Immature natural killer cell (primary cell): Measurements from ENCODE around the gene FXYD7. TPM values are rescaled to one million over a fixed set of nuclear protein-coding genes. Genes with fewer than 3 reads are reported as not detected.
"Not testable (repeated sequence)": the region's sequence is repeated elsewhere in the genome, so short reads cannot be mapped to it uniquely, and the experiment has no call there.

Experiments used
- DNase-seq, 3 donors: peaks; one replicate each; pipeline ENCODE4 v3.0.0; 2022; ENCODE audit warnings: mixed read lengths in 1 of 3
- H3K27ac Mint-ChIP-seq, 6 donors: one replicate each; pipeline ENCODE4 v1.8.0; 2020; ENCODE audit warnings: mixed read lengths in 6 of 6, mild to moderate bottlenecking in 5 of 6, inconsistent platforms in 4 of 6, moderate library complexity in 3 of 6
- H3K27me3 Mint-ChIP-seq, 3 donors: one replicate each; pipeline ENCODE4 v1.8.0; 2020 to 2021; ENCODE audit warnings: low read depth in 3 of 3, mild to moderate bottlenecking in 3 of 3, mixed read lengths in 3 of 3, moderate library complexity in 3 of 3, inconsistent platforms in 1 of 3
- H3K36me3 Mint-ChIP-seq, 3 donors: one replicate each; pipeline ENCODE4 v1.8.0; 2020; ENCODE audit warnings: mixed read lengths in 3 of 3, inconsistent platforms in 2 of 3, mild to moderate bottlenecking in 2 of 3
- H3K4me1 Mint-ChIP-seq, 2 donors: one replicate each; pipeline ENCODE4 v1.8.0; 2020; ENCODE audit warnings: inconsistent platforms in 2 of 2, mild to moderate bottlenecking in 2 of 2, mixed read lengths in 2 of 2, moderate library complexity in 1 of 2
- H3K4me3 Mint-ChIP-seq, 5 donors: one replicate each; pipeline ENCODE4 v1.8.0; 2020; ENCODE audit warnings: mild to moderate bottlenecking in 5 of 5, mixed read lengths in 5 of 5, inconsistent platforms in 3 of 5, moderate library complexity in 3 of 5
- H3K9me3 Mint-ChIP-seq, 6 donors: one replicate each; pipeline ENCODE4 v1.8.0; 2020; ENCODE audit warnings: mild to moderate bottlenecking in 6 of 6, mixed read lengths in 6 of 6, inconsistent platforms in 4 of 6, moderate library complexity in 3 of 6
- polyA plus RNA-seq, 3 donors: library from polyadenylated mRNA; unstranded; fragments of 300-500 nt; fragmentation: Illumina TruSeq; gene quantifications; one replicate each; pipeline ENCODE4 v1.2.3, GENCODE V29; 2021

The FXYD7 gene
- polyA plus RNA-seq, 3 donors from 2014 or later: 2.1 to 4.1 (median 2.5) TPM

DNA sequence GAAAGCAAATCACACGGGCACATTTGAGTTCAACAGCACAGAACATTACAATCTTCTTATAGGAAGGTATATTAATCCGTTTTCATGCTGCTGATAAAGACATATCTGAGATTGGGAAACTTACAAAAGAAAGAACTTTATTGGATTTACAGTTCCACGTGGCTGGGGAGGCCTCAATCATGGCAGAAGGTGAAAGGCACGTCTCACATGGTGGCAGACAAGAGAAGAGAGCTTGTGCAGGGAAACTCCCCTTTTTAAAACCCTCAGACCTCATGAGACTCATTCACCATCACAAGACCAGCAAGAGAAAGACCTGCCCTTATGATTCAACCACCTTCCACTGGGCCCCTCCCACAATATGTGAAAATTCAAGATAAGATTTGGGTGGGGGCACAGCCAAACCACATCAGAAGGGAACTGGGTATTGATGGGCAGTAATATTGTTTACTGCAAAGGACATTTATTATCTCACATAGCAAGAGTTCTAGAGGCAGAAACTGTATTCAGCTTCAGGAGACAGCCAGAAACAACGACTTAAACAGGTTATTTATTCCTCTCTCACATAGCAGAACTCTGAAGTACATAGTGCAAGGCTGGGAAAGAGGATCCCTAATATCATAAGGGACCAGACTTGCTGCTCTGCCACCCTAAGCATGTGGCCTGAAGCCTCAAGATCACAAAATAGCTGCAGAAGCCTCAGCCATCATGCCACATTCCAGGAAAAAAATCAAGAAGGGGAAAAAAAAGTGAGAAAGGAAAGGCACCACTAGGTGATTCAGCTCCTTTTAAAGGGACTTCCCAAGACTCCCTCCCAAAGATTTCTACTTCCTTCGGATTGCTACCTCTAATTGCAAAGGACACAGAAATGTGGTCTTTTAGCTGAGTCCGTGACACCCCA is 34.6 kb downstream of the FXYD7 start:
- H3K4me1 Mint-ChIP-seq: peaks cover under 1 to 11% of the 10 kb centered on the region in 2 donors
- H3K4me3 Mint-ChIP-seq: no peak overlapping the region
- peak overlapping the region in 1 of 6 donors; percentile 20 for H3K27ac Mint-ChIP-seq
- no peaks in the 10 kb centered on the region for H3K9me3 Mint-ChIP-seq
- no peak for DNase-seq
- H3K36me3 Mint-ChIP-seq: peaks cover 0 to 4% (median 0%) of the 10 kb centered on the region in 3 donors
- peaks cover 2 to 4% (median 3%) of the 10 kb centered on the region in 3 donors for H3K27me3 Mint-ChIP-seq

- peaks cover 0 to 4% (median 0%) of the 10 kb centered on the region in 3 donors for H3K36me3 Mint-ChIP-seq
- no peak overlapping the region for H3K4me3 Mint-ChIP-seq
- H3K27me3 Mint-ChIP-seq: peaks cover 2 to 4% (median 3%) of the 10 kb centered on the region in 3 donors
- peak overlapping the region in 2 of 6 donors; percentile 35 to 77 for H3K27ac Mint-ChIP-seq
- peaks cover 0 to 4% of the 10 kb centered on the region in 2 donors for H3K4me1 Mint-ChIP-seq
- no peak for DNase-seq
- no peaks in the 10 kb centered on the region for H3K9me3 Mint-ChIP-seq
Measured at GRCh38 chr19:35178701-35179100, 35.6 kb downstream of the FXYD7 start.

DNA sequence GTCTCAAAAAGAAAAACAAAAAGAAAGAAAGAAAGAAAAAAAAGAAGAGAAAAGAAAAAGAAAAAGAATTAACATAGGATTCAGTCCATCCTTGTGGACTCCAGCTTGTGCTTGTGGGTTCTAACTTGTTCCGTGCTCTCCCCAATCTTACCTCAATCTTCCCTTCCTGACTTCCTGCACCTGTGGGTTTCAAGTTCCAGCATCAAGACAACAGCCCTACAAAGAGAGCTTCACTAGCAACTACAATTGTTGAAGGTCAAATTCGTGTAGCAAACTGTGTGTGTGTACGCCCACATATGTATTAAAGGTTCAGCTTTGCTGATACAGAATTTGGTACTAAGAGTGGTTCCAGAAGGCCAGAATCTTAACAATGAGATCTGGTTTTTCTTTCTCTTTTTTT is 36.8 kb downstream of the FXYD7 start:
- Mint-ChIP-seq H3K9me3 (no peaks in the 10 kb centered on the region), H3K36me3 (peaks cover 0 to 7% (median 0%) of the 10 kb centered on the region in 3 donors), H3K27ac (no peak overlapping the region), H3K4me3 (peak overlapping the region in 1 of 5 donors; percentile 1), H3K27me3 (peaks cover 2 to 4% (median 3%) of the 10 kb centered on the region in 3 donors), H3K4me1 (peaks cover 0 to 2% of the 10 kb centered on the region in 2 donors)
- DNase-seq: no peak

DNA sequence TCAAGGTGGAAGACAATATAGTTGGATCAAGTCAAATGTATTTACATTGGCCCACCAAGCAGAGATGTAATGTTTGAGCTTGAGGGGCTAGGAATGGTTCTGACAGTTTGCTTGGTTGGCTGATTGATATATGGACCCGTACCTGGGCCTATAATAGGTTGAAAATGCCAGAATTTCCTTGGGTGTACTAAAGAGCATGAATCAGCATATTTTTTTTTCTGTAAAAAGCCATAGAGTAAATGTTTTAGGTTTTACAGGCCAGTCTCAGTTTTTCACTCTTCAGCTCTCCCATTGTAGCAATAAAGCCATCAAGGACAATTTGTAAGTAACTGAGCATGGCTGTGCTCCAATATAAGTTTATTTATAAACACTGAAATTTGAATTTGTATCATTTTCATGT is 38.3 kb downstream of the FXYD7 start:
- Mint-ChIP-seq H3K27ac (no peak overlapping the region), H3K4me1 (no peaks in the 10 kb centered on the region), H3K36me3 (peaks cover 0 to 4% (median 0%) of the 10 kb centered on the region in 3 donors)

DNA sequence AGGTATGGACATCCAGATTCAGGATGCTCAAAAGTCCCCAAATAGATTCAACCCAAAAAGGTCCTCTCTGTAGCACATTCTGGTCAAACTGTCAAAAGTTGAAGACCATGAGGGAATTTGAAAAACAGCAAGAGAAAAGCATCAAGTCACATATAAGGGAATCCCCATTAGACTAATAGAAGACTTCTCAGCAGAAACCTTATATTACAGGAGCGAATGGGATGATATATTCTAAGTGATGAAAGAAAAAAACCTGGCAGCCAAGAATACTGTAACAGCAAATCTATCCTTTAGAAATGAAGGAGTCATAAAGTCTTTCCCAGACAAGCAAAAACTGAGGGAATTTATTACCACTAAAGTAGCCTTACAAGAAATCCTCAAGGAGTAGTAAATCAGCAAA is 41.2 kb downstream of the FXYD7 start:
- no peak overlapping the region for H3K4me3 Mint-ChIP-seq
- peaks cover 0 to 4% (median 0%) of the 10 kb centered on the region in 3 donors for H3K36me3 Mint-ChIP-seq
- H3K4me1 Mint-ChIP-seq: no peaks in the 10 kb centered on the region
- no peak for DNase-seq
- peaks cover 0 to 2% (median 1%) of the 10 kb centered on the region in 3 donors for H3K27me3 Mint-ChIP-seq
- H3K9me3 Mint-ChIP-seq: no peaks in the 10 kb centered on the region
- H3K27ac Mint-ChIP-seq: no peak overlapping the region

More for the DNA sequence above, 38.3 kb downstream of the FXYD7 start:
- no peak for DNase-seq
- no peak overlapping the region for H3K4me3 Mint-ChIP-seq
- H3K27me3 Mint-ChIP-seq: peaks cover 2 to 4% (median 2%) of the 10 kb centered on the region in 3 donors
- H3K9me3 Mint-ChIP-seq: no peaks in the 10 kb centered on the region

- Mint-ChIP-seq H3K4me3 (no peak overlapping the region), H3K4me1 (no peaks in the 10 kb centered on the region), H3K27ac (no peak overlapping the region), H3K9me3 (no peaks in the 10 kb centered on the region), H3K36me3 (peaks cover 0 to 4% (median 0%) of the 10 kb centered on the region in 3 donors), H3K27me3 (peaks cover 0 to 1% (median under 1%) of the 10 kb centered on the region in 3 donors)
- DNase-seq: no peak
Measured at GRCh38 chr19:35184884-35185283, 41.8 kb downstream of the FXYD7 start.

DNA sequence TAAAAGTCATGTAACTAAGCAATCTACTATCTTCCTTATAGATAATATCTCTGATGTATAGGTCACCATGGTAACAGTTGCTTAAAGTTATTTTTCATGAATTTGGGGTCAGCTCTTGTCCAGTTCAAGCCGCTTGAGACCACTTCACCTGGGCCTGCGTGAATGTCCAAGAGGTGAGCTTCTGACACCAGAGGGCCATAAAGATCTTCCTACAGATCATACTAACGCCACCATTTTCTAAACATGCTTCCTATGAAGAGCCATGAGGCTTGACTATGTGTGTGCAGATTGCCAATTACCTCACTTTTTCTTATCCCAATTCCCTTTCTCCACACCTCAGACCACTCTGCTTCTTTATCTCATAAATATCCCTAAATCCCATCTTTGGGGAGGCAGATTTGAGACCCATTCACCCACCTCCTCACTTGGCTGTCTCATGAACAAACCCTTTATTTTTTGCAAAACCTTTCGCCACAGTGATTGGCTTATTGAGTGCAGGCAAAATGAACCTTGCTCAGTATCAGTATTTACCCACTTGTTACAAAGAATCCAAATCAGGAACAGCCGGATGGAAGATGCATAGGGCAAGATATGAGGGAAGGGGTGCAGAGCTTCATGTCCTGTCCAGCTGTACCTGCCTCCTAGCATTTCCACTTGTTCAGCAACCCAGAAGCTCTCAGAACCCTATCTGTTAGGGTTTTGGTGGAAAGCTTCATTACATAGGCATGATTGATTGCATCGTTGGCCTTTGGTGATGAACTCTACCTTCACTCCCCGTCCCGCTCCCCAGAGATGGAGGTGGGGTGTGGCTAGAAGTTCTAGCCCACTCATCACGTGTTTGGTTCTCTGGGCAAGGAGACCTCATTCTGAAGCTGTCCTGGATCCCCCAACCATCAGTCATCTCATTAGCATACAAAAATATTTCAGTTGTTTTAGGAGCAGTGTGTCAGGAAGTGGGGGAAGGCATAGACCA is 51.2 kb downstream of the FXYD7 start:
- Mint-ChIP-seq H3K4me1 (no peaks in the 10 kb centered on the region), H3K9me3 (peaks cover 0 to 4% (median 1%) of the 10 kb centered on the region in 6 donors), H3K27ac (peak overlapping the region in 2 of 6 donors; percentile 2 to 47), H3K36me3 (peaks cover 0 to 6% (median 0%) of the 10 kb centered on the region in 3 donors), H3K27me3 (peaks cover 0 to 5% (median 2%) of the 10 kb centered on the region in 3 donors), H3K4me3 (no peak overlapping the region)
- no peak for DNase-seq

- peaks cover 0 to 4% (median 1%) of the 10 kb centered on the region in 6 donors for H3K9me3 Mint-ChIP-seq
- peaks cover 0 to 6% (median 0%) of the 10 kb centered on the region in 3 donors for H3K36me3 Mint-ChIP-seq
- no peak overlapping the region for H3K4me3 Mint-ChIP-seq
- H3K27me3 Mint-ChIP-seq: peaks cover 0 to 5% (median 2%) of the 10 kb centered on the region in 3 donors
- H3K27ac Mint-ChIP-seq: no peak overlapping the region
- DNase-seq: no peak
- no peaks in the 10 kb centered on the region for H3K4me1 Mint-ChIP-seq
Measured at GRCh38 chr19:35195830-35196229, 52.8 kb downstream of the FXYD7 start.

- not testable (repeated sequence) for H3K27me3 Mint-ChIP-seq, H3K4me3 Mint-ChIP-seq, DNase-seq, H3K27ac Mint-ChIP-seq, H3K9me3 Mint-ChIP-seq, H3K36me3 Mint-ChIP-seq, H3K4me1 Mint-ChIP-seq
Measured at GRCh38 chr19:35196861-35197260, 53.8 kb downstream of the FXYD7 start.

- Mint-ChIP-seq H3K4me3 (no peak overlapping the region), H3K27me3 (peaks cover 0 to 2% (median 0%) of the 10 kb centered on the region in 3 donors), H3K27ac (peak overlapping the region in 2 of 6 donors; percentile 2 to 20), H3K36me3 (no peaks in the 10 kb centered on the region), H3K9me3 (no peaks in the 10 kb centered on the region), H3K4me1 (peaks cover 19% of the 10 kb centered on the region in 2 donors)
- no peak for DNase-seq
Measured at GRCh38 chr19:35199481-35199880, 56.4 kb downstream of the FXYD7 start.

DNA sequence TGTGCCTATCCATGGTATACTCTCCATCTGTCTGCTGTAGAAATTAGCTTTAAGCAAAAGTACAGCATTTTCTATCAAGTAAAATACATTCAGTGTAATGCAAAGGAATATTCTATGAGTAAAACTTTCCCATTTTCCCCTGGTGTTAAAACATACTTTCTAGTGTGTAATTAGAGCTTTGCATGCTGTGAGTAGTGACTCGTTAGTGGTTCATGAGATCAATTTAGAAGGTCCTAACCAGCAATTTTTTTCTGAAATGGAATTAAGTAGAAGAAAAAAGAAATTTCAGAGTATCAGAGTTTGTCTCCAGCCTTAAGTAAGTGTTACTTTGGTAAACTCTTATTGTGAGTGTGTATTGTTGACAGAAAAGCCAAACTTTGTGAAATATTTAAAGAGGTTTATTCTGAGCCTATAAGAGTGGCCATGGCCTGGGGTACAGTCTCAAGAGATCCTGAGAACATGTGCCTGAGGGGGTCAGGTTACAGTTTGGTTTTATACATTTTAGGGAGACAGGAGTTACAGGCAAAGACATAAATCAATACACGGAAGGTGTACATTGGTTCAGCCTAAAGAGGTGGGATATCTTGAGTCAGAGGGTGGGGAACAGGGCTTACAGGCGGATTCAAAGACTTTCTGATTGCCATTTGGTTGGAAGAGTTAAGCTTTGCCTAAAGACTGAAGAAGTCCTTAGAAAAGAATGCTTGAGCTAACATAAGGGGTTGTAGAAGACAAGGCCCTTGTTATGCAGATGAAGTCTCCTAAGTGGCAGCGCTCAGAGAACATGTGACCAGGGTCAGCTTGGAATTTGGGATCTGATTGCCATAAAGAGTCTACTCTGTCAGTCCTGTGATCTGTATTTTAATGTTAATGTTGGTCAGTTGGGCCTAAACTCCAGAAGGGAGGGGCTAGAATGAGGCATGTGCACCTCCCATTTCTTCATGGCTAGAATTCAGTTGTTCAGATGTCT is 60.0 kb downstream of the FXYD7 start:
- Mint-ChIP-seq H3K27me3 (peaks cover 0 to 2% (median 0%) of the 10 kb centered on the region in 3 donors), H3K9me3 (peaks cover 0 to 2% (median 0%) of the 10 kb centered on the region in 6 donors), H3K27ac (peak overlapping the region; percentile 74 to 96 (median 84)), H3K36me3 (no peaks in the 10 kb centered on the region), H3K4me3 (peak overlapping the region in 4 of 5 donors; percentile 18 to 44 (median 34)), H3K4me1 (peaks cover 50 to 54% of the 10 kb centered on the region in 2 donors)
- DNase-seq: no peak
